Measurements from ENCODE around the gene RNF207. TPM values are rescaled to one million over a fixed set of nuclear protein-coding genes. Genes with fewer than 3 reads are reported as not detected.

The RNF207 gene
- total and polyA plus RNA-seq, 2 of the 4 experiments (the other 2 are of a cell fraction), result 2.7 to 17.2 TPM

DNA sequence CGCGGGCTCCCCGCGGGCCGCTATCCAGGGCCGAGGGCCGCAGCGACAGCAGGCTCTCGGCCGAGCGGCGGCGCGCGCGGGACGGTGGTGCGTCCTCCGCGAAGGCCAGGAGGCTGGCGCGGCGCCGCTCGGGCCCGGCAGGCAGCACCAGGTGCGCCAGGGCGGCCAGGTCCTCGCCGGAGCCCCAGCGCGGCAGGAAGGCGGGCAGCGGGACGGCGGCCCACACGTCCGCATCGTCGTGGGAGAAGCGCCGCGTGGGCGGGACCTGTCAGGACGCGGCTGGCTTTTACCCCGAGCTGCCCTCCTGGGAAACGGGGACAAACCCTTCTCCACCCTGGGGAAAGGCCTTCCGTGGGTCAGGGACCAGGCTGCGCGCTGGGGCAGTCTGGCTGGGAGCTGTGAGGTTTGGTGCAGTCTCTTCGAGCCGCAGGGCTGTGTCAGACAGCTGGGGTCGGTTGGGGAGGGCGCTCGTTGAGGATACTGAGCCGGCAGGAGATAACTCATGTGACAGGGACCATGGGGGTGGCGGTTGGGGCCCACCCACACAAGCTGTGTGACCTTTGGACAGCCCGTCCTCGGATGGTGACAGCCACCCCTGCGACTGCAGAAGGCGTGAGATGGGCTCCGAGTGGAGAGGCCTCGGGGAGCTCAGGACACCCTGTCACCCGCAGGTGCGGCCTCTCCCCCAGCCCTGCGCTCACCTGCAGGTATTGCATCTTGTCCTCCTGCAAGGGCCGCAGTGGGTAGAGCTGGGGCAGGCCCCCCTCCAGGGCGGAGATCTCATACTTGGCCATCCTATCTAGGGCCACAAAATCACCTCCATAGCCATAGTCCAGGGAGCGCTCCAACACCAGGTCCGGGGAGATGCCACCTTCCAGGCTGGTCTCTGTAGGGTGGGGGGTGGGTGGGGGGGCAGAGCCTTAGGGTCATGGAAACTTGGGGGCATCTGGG, 44.1 kb downstream of the RNF207 start:
- intact Hi-C loops (cut with micrococcal nuclease) (loop anchor here (5.0 kb wide), 1 partner anchor 242 kb away; the partner anchor contains the start of gene PLEKHG5), in situ Hi-C loops (cut with MboI; ENCODE audit: low sequenced_read_pairs) (loop anchor here (5.0 to 10.0 kb wide), 2 partner anchors 92 to 155 kb away; no protein-coding TSS in a partner anchor)
- TF ChIP-seq POLR2A (IDR thresholded peaks at IDR 0.05; ENCODE audit: low read depth, low read length), result no peak
- no peak for TF ChIP-seq CEBPB (IDR thresholded peaks at IDR 0.05; ENCODE audit: low read depth, low read length)
- TF ChIP-seq, protein P1, sequence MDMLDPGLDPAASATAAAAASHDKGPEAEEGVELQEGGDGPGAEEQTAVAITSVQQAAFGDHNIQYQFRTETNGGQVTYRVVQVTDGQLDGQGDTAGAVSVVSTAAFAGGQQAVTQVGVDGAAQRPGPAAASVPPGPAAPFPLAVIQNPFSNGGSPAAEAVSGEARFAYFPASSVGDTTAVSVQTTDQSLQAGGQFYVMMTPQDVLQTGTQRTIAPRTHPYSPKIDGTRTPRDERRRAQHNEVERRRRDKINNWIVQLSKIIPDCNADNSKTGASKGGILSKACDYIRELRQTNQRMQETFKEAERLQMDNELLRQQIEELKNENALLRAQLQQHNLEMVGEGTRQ (IDR thresholded peaks at IDR 0.05; ENCODE audit: low read depth, low read length), result no peak
- TF ChIP-seq RAD21 (IDR thresholded peaks at IDR 0.05; ENCODE audit: low read length), result no peak
- TF ChIP-seq, protein P2, sequence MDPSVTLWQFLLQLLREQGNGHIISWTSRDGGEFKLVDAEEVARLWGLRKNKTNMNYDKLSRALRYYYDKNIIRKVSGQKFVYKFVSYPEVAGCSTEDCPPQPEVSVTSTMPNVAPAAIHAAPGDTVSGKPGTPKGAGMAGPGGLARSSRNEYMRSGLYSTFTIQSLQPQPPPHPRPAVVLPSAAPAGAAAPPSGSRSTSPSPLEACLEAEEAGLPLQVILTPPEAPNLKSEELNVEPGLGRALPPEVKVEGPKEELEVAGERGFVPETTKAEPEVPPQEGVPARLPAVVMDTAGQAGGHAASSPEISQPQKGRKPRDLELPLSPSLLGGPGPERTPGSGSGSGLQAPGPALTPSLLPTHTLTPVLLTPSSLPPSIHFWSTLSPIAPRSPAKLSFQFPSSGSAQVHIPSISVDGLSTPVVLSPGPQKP (IDR thresholded peaks at IDR 0.05; ENCODE audit: borderline replicate concordance, low read depth, low read length), result no peak
- TF ChIP-seq, protein P3, sequence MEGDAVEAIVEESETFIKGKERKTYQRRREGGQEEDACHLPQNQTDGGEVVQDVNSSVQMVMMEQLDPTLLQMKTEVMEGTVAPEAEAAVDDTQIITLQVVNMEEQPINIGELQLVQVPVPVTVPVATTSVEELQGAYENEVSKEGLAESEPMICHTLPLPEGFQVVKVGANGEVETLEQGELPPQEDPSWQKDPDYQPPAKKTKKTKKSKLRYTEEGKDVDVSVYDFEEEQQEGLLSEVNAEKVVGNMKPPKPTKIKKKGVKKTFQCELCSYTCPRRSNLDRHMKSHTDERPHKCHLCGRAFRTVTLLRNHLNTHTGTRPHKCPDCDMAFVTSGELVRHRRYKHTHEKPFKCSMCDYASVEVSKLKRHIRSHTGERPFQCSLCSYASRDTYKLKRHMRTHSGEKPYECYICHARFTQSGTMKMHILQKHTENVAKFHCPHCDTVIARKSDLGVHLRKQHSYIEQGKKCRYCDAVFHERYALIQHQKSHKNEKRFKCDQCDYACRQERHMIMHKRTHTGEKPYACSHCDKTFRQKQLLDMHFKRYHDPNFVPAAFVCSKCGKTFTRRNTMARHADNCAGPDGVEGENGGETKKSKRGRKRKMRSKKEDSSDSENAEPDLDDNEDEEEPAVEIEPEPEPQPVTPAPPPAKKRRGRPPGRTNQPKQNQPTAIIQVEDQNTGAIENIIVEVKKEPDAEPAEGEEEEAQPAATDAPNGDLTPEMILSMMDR (conservative IDR thresholded peaks at IDR 0.05; ENCODE audit: low read depth, low read length), result no peak
- no peak for TF ChIP-seq FOS (IDR thresholded peaks at IDR 0.05; ENCODE audit: low read depth, low read length)
- no peak for TF ChIP-seq MAZ (IDR thresholded peaks at IDR 0.05; ENCODE audit: borderline replicate concordance, low read depth, low read length)
- TF ChIP-seq CHD1 (IDR thresholded peaks at IDR 0.05; ENCODE audit: low read depth, low read length), result no peak
- no peak for TF ChIP-seq RCOR1 (IDR thresholded peaks at IDR 0.05; ENCODE audit: insufficient replicate concordance, low read length)
- no peak for TF ChIP-seq BHLHE40 (IDR thresholded peaks at IDR 0.05; ENCODE audit: low read depth, low read length)
- TF ChIP-seq MXI1 (IDR thresholded peaks at IDR 0.05; ENCODE audit: borderline replicate concordance, low read depth, low read length), result no peak
- no peak for TF ChIP-seq NFE2L2 (IDR thresholded peaks at IDR 0.05; ENCODE audit: low read depth, low read length)
- no peak for TF ChIP-seq RFX5 (IDR thresholded peaks at IDR 0.05; ENCODE audit: low read depth, low read length)

More for the DNA sequence above, 44.1 kb downstream of the RNF207 start:
- H3K4me2 ChIP-seq (ENCODE audit: low read depth, low read length), result no peak overlapping the region
- no peak overlapping the region for H4K91ac ChIP-seq (ENCODE audit: insufficient read depth, low read depth, low read length)
- H3K23ac ChIP-seq (ENCODE audit: low read depth, low read length), result no peak overlapping the region
- H2BK120ac ChIP-seq (ENCODE audit: low read depth, low read length), result no peak overlapping the region
- no peak overlapping the region for H2AFZ ChIP-seq (replicated peaks; ENCODE audit: low read length, poor library complexity)
- H4K8ac ChIP-seq (ENCODE audit: low read depth in 2 of 2, low read length in 2 of 2), result no peak overlapping the region
- no peak overlapping the region for H3K4ac ChIP-seq (ENCODE audit: low read depth, low read length)
- no peaks in the 10 kb centered on the region for H3K9me3 ChIP-seq (ENCODE audit: control insufficient read depth, insufficient read depth, low read length)
- no peaks in the 10 kb centered on the region for H3K9me1 ChIP-seq (ENCODE audit: insufficient read depth, low read length)
- H4K5ac ChIP-seq (ENCODE audit: low read depth, low read length), result no peak overlapping the region
- no peak overlapping the region for H2BK15ac ChIP-seq (ENCODE audit: low read depth, low read length)
- no peaks in the 10 kb centered on the region for H3K4me1 ChIP-seq (ENCODE audit: control insufficient read depth, insufficient read depth, low read length)
- DNase-seq, result no peak
- ATAC-seq (ENCODE audit: low read depth), result no peak
- H3K18ac ChIP-seq (ENCODE audit: low read depth, low read length), result no peak overlapping the region
- H2BK5ac ChIP-seq (ENCODE audit: low read depth, low read length, poor library complexity, severe bottlenecking), result no peak overlapping the region
- dilution Hi-C loops (cut with HindIII; ENCODE audit: low sequenced_read_pairs, unreplicated experiment), result no loop called here
- no peak overlapping the region for H3K27ac ChIP-seq (ENCODE audit: insufficient read depth, low read length)
- ChIA-PET CTCF (interaction anchor here (0.6 to 0.9 kb wide), 2 partner anchors 46 to 94 kb away, joined by 3 to 9 read pairs; no protein-coding TSS in a partner anchor), POLR2A (ENCODE audit: unreplicated experiment) (no interaction called here)
- no peak overlapping the region for H2BK20ac ChIP-seq (ENCODE audit: low read depth, low read length)
- peaks cover 16% of the 10 kb centered on the region for H4K20me1 ChIP-seq (ENCODE audit: insufficient read depth, low read length)
- peaks cover 35% of the 10 kb centered on the region for H3K27me3 ChIP-seq (ENCODE audit: control insufficient read depth, insufficient read depth, low read length)
- no peak overlapping the region for H3K14ac ChIP-seq (replicated peaks; ENCODE audit: low read depth, low read length)
- H2AK5ac ChIP-seq (ENCODE audit: low read depth, low read length), result no peak overlapping the region
- no peaks in the 10 kb centered on the region for H3K36me3 ChIP-seq (ENCODE audit: control insufficient read depth, insufficient read depth, low read length)
- H3K4me3 ChIP-seq (ENCODE audit: insufficient read depth, low read depth, low read length), result no peak overlapping the region
- H3K79me1 ChIP-seq (ENCODE audit: low read depth in 1 of 2, low read length in 2 of 2), result no peaks in the 10 kb centered on the region
- 23% methylated on average over 27 of the region's 71 CpGs; no CpG with 5 or more reads in 1 of the 2 experiments for WGBS, 2 experiments (ENCODE audit: extremely low coverage in 2 of 2, insufficient read length in 1 of 2)
- no peak overlapping the region for H3K56ac ChIP-seq (ENCODE audit: extremely low read depth, insufficient read depth, low read length)
- no peak overlapping the region for H2AK9ac ChIP-seq (replicated peaks; ENCODE audit: low read depth, low read length, poor library complexity)
- no TSS peak for BruUV-seq (replicated peaks)
- no peak overlapping the region for H3K9ac ChIP-seq (ENCODE audit: low read depth, low read length)
